LNCaP clone FGC (cell line): Measurements from ENCODE around the gene ARFGAP2.

Source experiments
- DNase-seq: peaks from one replicate; pipeline ENCODE4 v3.0.0-alpha.2; 2011; ENCODE audit warnings: low read depth
- H3K4me3 ChIP-seq: 2 replicates; pipeline ENCODE4 v1.5.1; 2011; ENCODE audit warnings: mild to moderate bottlenecking, low read depth, low read length, control low read depth
- TF ChIP-seq, protein P1 (sequence below): IDR thresholded peaks from 2 replicates; pipeline ENCODE4 v1.5.1; 2012; ENCODE audit warnings: mild to moderate bottlenecking; ENCODE audit not compliant: control insufficient read depth, insufficient read depth; ENCODE audit errors: extremely low read depth

Gene ARFGAP2

GRCh38 chr11:47176328-47177228, at the start of gene ARFGAP2:
TSS of gene ARFGAP2 (minus strand) at chr11:47176879. CDS start at chr11:47176853, 26 bp downstream.
- TF ChIP-seq, protein P1, sequence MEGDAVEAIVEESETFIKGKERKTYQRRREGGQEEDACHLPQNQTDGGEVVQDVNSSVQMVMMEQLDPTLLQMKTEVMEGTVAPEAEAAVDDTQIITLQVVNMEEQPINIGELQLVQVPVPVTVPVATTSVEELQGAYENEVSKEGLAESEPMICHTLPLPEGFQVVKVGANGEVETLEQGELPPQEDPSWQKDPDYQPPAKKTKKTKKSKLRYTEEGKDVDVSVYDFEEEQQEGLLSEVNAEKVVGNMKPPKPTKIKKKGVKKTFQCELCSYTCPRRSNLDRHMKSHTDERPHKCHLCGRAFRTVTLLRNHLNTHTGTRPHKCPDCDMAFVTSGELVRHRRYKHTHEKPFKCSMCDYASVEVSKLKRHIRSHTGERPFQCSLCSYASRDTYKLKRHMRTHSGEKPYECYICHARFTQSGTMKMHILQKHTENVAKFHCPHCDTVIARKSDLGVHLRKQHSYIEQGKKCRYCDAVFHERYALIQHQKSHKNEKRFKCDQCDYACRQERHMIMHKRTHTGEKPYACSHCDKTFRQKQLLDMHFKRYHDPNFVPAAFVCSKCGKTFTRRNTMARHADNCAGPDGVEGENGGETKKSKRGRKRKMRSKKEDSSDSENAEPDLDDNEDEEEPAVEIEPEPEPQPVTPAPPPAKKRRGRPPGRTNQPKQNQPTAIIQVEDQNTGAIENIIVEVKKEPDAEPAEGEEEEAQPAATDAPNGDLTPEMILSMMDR, result no peak

DNA sequence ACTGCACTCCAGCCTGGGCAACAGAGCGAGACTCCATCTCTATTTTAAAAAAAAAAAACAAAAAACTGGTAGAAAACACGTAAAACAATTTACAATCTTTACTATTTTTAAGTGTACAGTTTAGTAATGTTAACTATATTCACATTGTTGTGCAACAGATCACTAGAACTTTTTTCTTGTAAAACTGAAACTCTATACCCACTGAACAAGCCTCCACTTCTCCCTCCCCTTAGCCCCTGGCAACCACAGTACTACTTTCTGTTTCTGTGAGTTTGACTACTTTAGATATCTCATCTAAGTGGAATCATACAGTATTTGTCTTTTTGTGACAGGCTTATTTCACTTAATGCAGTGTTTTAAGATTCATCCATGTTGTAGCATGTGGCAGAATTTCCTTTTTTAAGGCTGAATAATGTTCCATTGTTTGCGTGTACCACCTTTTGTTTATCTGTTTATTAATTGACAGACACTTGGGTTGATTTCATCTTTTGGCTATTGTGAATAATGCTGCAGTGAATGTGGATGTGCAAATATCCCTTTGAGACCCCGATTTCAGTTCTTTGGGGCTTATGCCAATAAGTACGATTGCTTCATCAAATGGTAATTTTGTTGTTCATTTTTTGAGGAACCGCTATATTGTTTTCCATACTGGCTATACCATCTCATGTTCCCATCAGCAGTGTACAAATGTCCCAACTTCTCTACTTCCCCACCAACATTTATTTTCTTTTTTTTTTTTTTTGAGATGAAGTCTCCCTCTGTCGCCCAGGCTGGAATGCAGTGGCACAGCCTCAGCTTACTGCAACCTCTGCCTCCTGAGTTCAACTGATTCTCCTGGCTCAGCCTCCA, 49.1 kb upstream of the ARFGAP2 start:
- TF ChIP-seq, protein P1, result no peak
- no peak for DNase-seq
- H3K4me3 ChIP-seq, result no peak overlapping the region

More at GRCh38 chr11:47176328-47177228, at the start of gene ARFGAP2:
- peak within 1 kb of the TSS; percentile 99 for H3K4me3 ChIP-seq
- peak; percentile 81 for DNase-seq

- no peak overlapping the region for H3K4me3 ChIP-seq
- DNase-seq, result no peak
- TF ChIP-seq, protein P1, result no peak
Observed at GRCh38 chr11:47222696-47223095, 46.0 kb upstream of the ARFGAP2 start.

DNA sequence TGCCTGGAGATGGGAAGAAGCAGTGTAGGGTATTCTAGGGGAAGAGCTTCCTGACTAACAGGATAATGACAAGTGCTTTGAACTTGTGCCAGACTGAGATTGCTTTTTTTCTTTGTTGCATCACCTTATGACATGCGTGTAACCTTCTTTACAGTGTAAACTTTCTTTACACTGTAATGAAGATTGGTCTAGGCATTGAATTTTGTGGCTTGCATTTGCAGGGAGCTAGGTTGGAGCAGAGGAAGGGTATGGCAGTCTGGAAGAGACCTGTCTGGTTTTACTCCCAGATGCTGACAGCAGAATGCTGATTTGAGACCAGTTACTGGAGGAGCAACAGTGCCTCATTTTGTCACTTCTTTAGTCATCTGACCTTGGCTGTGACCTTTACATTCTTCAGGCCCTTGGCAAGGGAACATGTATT, 43.7 kb upstream of the ARFGAP2 start:
- H3K4me3 ChIP-seq, result no peak overlapping the region
- TF ChIP-seq, protein P1, result no peak
- no peak for DNase-seq

- DNase-seq, result no peak
- peak overlapping the region; percentile 66 for H3K4me3 ChIP-seq
Observed at GRCh38 chr11:47216121-47216798, 39.6 kb upstream of the ARFGAP2 start.

More at GRCh38 chr11:47216121-47216798, 39.6 kb upstream of the ARFGAP2 start:
- TF ChIP-seq, protein P1, result peak; percentile 9; the same call in 1 of the 2 replicates
